ENCODE data around the gene DCBLD1.

DNA sequence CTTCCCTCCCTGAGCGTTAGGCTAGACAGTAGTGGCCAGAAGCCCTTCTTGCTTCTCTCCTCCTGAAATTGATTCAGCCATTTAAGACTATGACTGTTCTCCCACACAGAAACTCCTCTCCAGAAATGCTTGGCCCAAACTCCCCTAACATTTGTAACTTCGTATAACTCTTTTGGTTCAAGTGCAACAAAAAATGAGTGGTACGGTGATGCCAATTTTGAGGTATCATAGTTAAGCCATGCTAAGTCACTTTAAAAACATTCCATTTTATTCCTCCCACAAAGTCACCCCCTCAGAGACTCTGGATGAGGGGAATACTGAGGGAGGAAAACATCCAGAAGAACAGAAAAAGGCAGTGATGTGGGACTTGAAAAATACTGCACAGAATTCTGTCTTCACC, 35.6 kb upstream of the DCBLD1 start:
- TF ChIP-seq CTCF (IDR thresholded peaks at IDR 0.05), result no peak
- no peak for TF ChIP-seq ZFX (IDR thresholded peaks at IDR 0.05; ENCODE audit: borderline replicate concordance)
